OCI-LY1 (cell line): ENCODE results near the gene RPS6KA3.
A peak's percentile ranks its signal among the peaks of the same experiment; 100 is the strongest.

Source experiments
- H2AFZ ChIP-seq: fragments of 200-600 bp; sonication (generic), shearing (Covaris generic); 2 replicates; pipeline ENCODE4 v1.6.0; 2014; ENCODE audit warnings: antibody characterized with exemption, mild to moderate bottlenecking, low read length
- H3F3A ChIP-seq: fragments of 200-600 bp; sonication (generic), shearing (Covaris generic); 2 replicates; pipeline ENCODE4 v1.6.0; 2014; ENCODE audit warnings: mild to moderate bottlenecking, antibody characterized with exemption, low read length, moderate library complexity; ENCODE audit not compliant: insufficient read depth
- H3K27ac ChIP-seq: fragments of 200-600 bp; sonication (generic); 2 replicates; pipeline ENCODE4 v1.5.1; 2014; ENCODE audit warnings: low read length, mixed run types, mild to moderate bottlenecking, low read depth; ENCODE audit not compliant: poor library complexity, severe bottlenecking
- H3K27me3 ChIP-seq: fragments of 200-600 bp; sonication (generic); 2 replicates; pipeline ENCODE4 v1.6.0; 2014; ENCODE audit warnings: antibody characterized with exemption, mild to moderate bottlenecking, low read length, moderate library complexity; ENCODE audit not compliant: insufficient read depth
- H3K36me3 ChIP-seq: fragments of 200-600 bp; sonication (generic); 2 replicates; pipeline ENCODE4 v1.6.1; 2014; ENCODE audit warnings: mild to moderate bottlenecking, antibody characterized with exemption, low read length, moderate library complexity, mixed read lengths; ENCODE audit not compliant: insufficient read depth
- H3K4me1 ChIP-seq: fragments of 200-600 bp; sonication (generic); 2 replicates; pipeline ENCODE4 v1.5.1; 2014; ENCODE audit warnings: mild to moderate bottlenecking, low read length, moderate library complexity; ENCODE audit not compliant: insufficient read depth, severe bottlenecking
- H3K4me2 ChIP-seq: fragments of 200-600 bp; sonication (generic), shearing (Covaris generic); 2 replicates; pipeline ENCODE4 v1.6.1; 2014; ENCODE audit warnings: low read length
- H3K4me3 ChIP-seq: fragments of 200-600 bp; sonication (generic); 2 replicates; pipeline ENCODE4 v1.5.1; 2014; ENCODE audit warnings: low read length, low read depth, mild to moderate bottlenecking, mixed read lengths; ENCODE audit not compliant: poor library complexity, severe bottlenecking
- H3K79me2 ChIP-seq: fragments of 200-600 bp; shearing (Covaris generic); 2 replicates; pipeline ENCODE4 v1.6.1; 2016; ENCODE audit warnings: mixed run types, low read length, mixed read lengths; ENCODE audit not compliant: insufficient read depth
- H3K9ac ChIP-seq: fragments of 200-600 bp; sonication (generic), shearing (Covaris generic); 2 replicates; pipeline ENCODE4 v1.6.1; 2014; ENCODE audit warnings: mild to moderate bottlenecking, low read length, mixed read lengths
- H3K9me2 ChIP-seq: fragments of 200-600 bp; sonication (generic), shearing (Covaris generic); 2 replicates; pipeline ENCODE4 v1.6.1; 2014; ENCODE audit warnings: low read depth, mild to moderate bottlenecking, low read length, mixed read lengths
- H3K9me3 ChIP-seq: fragments of 200-600 bp; shearing (Covaris generic); 2 replicates; pipeline ENCODE4 v1.6.1; 2014; ENCODE audit warnings: low read length, mixed read lengths
- H4K20me1 ChIP-seq: fragments of 200-600 bp; sonication (generic), shearing (Covaris generic); 2 replicates; pipeline ENCODE4 v1.6.0; 2016; ENCODE audit warnings: mild to moderate bottlenecking, low read length; ENCODE audit not compliant: insufficient read depth
- EZH2 ChIP-seq: fragments of 200-600 bp; sonication (generic), shearing (Covaris generic); IDR thresholded peaks from 2 replicates; pipeline ENCODE4 v1.8.0; 2017; ENCODE audit warnings: borderline replicate concordance, mixed run types, mild to moderate bottlenecking, antibody characterized with exemption, low read length, moderate library complexity, mixed read lengths
- TF ChIP-seq, protein P1 (sequence below): fragments of 200-600 bp; sonication (generic), shearing (Covaris generic); IDR thresholded peaks from 2 replicates; pipeline ENCODE4 v1.5.1; 2017; ENCODE audit warnings: mild to moderate bottlenecking, antibody characterized with exemption, low read length, moderate library complexity, mixed read lengths

RPS6KA3 gene

GRCh38 chrX:20204351-20204750, 62.4 kb downstream of the RPS6KA3 start:
- peak overlapping the region; percentile 49 for H3K27ac ChIP-seq
- H3K4me3 ChIP-seq: no peak overlapping the region
- TF ChIP-seq EZH2: no peak
- TF ChIP-seq, protein P1, sequence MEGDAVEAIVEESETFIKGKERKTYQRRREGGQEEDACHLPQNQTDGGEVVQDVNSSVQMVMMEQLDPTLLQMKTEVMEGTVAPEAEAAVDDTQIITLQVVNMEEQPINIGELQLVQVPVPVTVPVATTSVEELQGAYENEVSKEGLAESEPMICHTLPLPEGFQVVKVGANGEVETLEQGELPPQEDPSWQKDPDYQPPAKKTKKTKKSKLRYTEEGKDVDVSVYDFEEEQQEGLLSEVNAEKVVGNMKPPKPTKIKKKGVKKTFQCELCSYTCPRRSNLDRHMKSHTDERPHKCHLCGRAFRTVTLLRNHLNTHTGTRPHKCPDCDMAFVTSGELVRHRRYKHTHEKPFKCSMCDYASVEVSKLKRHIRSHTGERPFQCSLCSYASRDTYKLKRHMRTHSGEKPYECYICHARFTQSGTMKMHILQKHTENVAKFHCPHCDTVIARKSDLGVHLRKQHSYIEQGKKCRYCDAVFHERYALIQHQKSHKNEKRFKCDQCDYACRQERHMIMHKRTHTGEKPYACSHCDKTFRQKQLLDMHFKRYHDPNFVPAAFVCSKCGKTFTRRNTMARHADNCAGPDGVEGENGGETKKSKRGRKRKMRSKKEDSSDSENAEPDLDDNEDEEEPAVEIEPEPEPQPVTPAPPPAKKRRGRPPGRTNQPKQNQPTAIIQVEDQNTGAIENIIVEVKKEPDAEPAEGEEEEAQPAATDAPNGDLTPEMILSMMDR: no peak
- no peaks in the 10 kb centered on the region for H3K9me2 ChIP-seq
- H3K4me2 ChIP-seq: no peak overlapping the region
- H3K27me3 ChIP-seq: no peaks in the 10 kb centered on the region
- peaks cover 19% of the 10 kb centered on the region for H3K36me3 ChIP-seq
- H4K20me1 ChIP-seq: no peaks in the 10 kb centered on the region
- no peaks in the 10 kb centered on the region for H3K9me3 ChIP-seq
- no peak overlapping the region for H3K9ac ChIP-seq
- H3K79me2 ChIP-seq: no peaks in the 10 kb centered on the region
- H3F3A ChIP-seq: no peaks in the 10 kb centered on the region
- H2AFZ ChIP-seq: no peak overlapping the region
- H3K4me1 ChIP-seq: peaks cover 11% of the 10 kb centered on the region

DNA sequence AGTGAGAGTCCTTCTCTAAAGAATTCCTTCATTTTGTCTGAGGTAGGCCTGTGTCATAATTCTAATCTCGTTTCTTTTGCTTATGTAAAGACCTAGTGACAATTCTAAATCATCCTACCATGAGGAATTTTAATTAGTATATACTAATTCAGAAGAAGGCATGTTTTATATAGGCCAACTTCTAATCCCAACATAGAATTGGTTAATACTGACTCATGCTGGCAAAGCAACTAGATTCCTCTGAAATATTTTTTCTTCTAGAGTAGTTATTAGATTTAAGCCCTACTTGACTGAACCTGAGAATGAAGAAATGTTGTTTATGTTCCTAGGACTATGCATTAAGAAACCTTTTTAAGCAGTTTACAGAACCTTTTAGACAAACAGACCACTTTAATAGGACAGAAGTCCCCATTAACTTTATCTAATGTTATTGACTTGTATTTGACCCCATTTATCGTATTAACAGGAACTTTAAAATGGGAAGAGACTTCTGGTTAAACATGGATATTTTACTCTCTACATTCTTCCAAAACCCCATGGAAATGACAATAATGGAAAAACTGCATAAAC, 69.0 kb downstream of the RPS6KA3 start:
- no peak overlapping the region for H3K9ac ChIP-seq
- peaks cover 26% of the 10 kb centered on the region for H3K36me3 ChIP-seq
- H3K4me1 ChIP-seq: no peaks in the 10 kb centered on the region
- H3K79me2 ChIP-seq: no peaks in the 10 kb centered on the region
- no peaks in the 10 kb centered on the region for H3F3A ChIP-seq
- no peaks in the 10 kb centered on the region for H3K9me3 ChIP-seq
- H3K9me2 ChIP-seq: no peaks in the 10 kb centered on the region
- no peak overlapping the region for H3K4me3 ChIP-seq
- H4K20me1 ChIP-seq: no peaks in the 10 kb centered on the region
- no peak for TF ChIP-seq EZH2
- TF ChIP-seq, protein P1: no peak
- H3K27ac ChIP-seq: no peak overlapping the region
- no peak overlapping the region for H2AFZ ChIP-seq
- H3K4me2 ChIP-seq: no peak overlapping the region
- no peaks in the 10 kb centered on the region for H3K27me3 ChIP-seq

GRCh38 chrX:20189171-20189570, 77.5 kb downstream of the RPS6KA3 start:
- H3K9me2 ChIP-seq: no peaks in the 10 kb centered on the region
- H3K9ac ChIP-seq: no peak overlapping the region
- H3K9me3 ChIP-seq: no peaks in the 10 kb centered on the region
- H3K4me1 ChIP-seq: no peaks in the 10 kb centered on the region
- no peak overlapping the region for H3K4me2 ChIP-seq
- no peaks in the 10 kb centered on the region for H4K20me1 ChIP-seq
- H3K27me3 ChIP-seq: no peaks in the 10 kb centered on the region
- peaks cover 8% of the 10 kb centered on the region for H3K36me3 ChIP-seq
- no peaks in the 10 kb centered on the region for H3F3A ChIP-seq
- H3K4me3 ChIP-seq: no peak overlapping the region
- H3K27ac ChIP-seq: no peak overlapping the region
- H3K79me2 ChIP-seq: no peaks in the 10 kb centered on the region
- no peak overlapping the region for H2AFZ ChIP-seq
- no peak for TF ChIP-seq EZH2
- TF ChIP-seq, protein P1: no peak
